ENCODE measurements around the gene EEF1AKMT2. TPM values are rescaled to one million over a fixed set of nuclear protein-coding genes. Genes with fewer than 3 reads are reported as not detected.

The EEF1AKMT2 gene
- total RNA-seq, 2 experiments from 2014 or later: 14.4 to 16.7 TPM

DNA sequence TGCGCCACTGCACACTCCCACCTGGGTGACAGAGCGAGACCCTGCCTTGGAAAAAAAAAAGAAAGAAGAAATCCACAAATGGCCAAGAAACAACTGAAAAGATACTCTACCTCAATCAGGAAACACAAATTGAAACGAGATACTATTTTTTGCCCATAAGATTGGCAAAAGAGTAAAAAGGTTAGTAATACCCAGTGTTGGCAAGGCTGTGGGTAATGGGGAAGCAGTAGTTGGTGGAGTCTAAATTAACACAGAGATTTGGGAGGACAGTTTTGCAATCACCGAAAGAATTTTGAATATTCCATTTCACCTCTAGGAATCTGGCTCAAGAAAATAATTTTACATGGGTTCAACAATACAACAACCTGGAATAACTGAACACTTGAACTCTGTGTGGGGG is 29.8 kb upstream of the EEF1AKMT2 start:
- H3K36me3 Mint-ChIP-seq (ENCODE audit: low read depth): peaks cover 70% of the 10 kb centered on the region
- ChIA-PET POLR2A (no interaction called here), CTCF (no interaction called here)
- Histone ChIP-seq H3K36me3 (ENCODE audit: insufficient read depth, low read length) (peaks cover 36% of the 10 kb centered on the region), H3K4me1 (ENCODE audit: insufficient read depth, low read length) (no peaks in the 10 kb centered on the region), H3K27ac (ENCODE audit: low read depth in 1 of 2, low read length in 2 of 2) (no peak overlapping the region), H3K9me3 (ENCODE audit: control insufficient read depth in 1 of 2, insufficient read depth in 1 of 2, low read length in 2 of 2) (no peaks in the 10 kb centered on the region), H3K4me3 (ENCODE audit: low read length) (no peak overlapping the region), H3K27me3 (ENCODE audit: control insufficient read depth in 1 of 2, insufficient read depth in 2 of 2, low read length in 2 of 2) (no peaks in the 10 kb centered on the region)
- no peaks in the 10 kb centered on the region for H3K27me3 Mint-ChIP-seq
- H3K4me3 Mint-ChIP-seq: no peak overlapping the region
- no peak for ATAC-seq (ENCODE audit: poor library complexity)
- H3K27ac Mint-ChIP-seq: no peak overlapping the region
- H3K4me1 Mint-ChIP-seq (ENCODE audit: low read depth): no peaks in the 10 kb centered on the region
- DNase-seq: no peak
- intact Hi-C loops (cut with DNase I, micrococcal nuclease): loop anchor here in 1 of 2 experiments (10.0 kb wide), 1 partner anchor 827 kb away; no protein-coding TSS in a partner anchor
- TF ChIP-seq, protein P1, sequence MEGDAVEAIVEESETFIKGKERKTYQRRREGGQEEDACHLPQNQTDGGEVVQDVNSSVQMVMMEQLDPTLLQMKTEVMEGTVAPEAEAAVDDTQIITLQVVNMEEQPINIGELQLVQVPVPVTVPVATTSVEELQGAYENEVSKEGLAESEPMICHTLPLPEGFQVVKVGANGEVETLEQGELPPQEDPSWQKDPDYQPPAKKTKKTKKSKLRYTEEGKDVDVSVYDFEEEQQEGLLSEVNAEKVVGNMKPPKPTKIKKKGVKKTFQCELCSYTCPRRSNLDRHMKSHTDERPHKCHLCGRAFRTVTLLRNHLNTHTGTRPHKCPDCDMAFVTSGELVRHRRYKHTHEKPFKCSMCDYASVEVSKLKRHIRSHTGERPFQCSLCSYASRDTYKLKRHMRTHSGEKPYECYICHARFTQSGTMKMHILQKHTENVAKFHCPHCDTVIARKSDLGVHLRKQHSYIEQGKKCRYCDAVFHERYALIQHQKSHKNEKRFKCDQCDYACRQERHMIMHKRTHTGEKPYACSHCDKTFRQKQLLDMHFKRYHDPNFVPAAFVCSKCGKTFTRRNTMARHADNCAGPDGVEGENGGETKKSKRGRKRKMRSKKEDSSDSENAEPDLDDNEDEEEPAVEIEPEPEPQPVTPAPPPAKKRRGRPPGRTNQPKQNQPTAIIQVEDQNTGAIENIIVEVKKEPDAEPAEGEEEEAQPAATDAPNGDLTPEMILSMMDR (IDR thresholded peaks at IDR 0.05): no peak
- H3K9me3 Mint-ChIP-seq: no peaks in the 10 kb centered on the region

- Mint-ChIP-seq H3K27me3 (no peaks in the 10 kb centered on the region), H3K4me1 (ENCODE audit: low read depth) (no peaks in the 10 kb centered on the region), H3K27ac (no peak overlapping the region), H3K36me3 (ENCODE audit: low read depth) (peaks cover 71% of the 10 kb centered on the region), H3K4me3 (no peak overlapping the region), H3K9me3 (no peaks in the 10 kb centered on the region)
- Histone ChIP-seq H3K36me3 (ENCODE audit: insufficient read depth, low read length) (peaks cover 32% of the 10 kb centered on the region), H3K4me3 (ENCODE audit: low read length) (no peak overlapping the region), H3K9me3 (ENCODE audit: control insufficient read depth in 1 of 2, insufficient read depth in 1 of 2, low read length in 2 of 2) (no peaks in the 10 kb centered on the region), H3K27me3 (ENCODE audit: control insufficient read depth in 1 of 2, insufficient read depth in 2 of 2, low read length in 2 of 2) (no peaks in the 10 kb centered on the region), H3K4me1 (ENCODE audit: insufficient read depth, low read length) (no peaks in the 10 kb centered on the region), H3K27ac (ENCODE audit: low read depth in 1 of 2, low read length in 2 of 2) (no peak overlapping the region)
- DNase-seq (no peak), ATAC-seq (ENCODE audit: poor library complexity) (no peak)
- POLR2A ChIA-PET: no interaction called here
- TF ChIP-seq, protein P1 (IDR thresholded peaks at IDR 0.05): no peak
- intact Hi-C loops (cut with DNase I, micrococcal nuclease): loop anchor here in 1 of 2 experiments (10.0 kb wide), 1 partner anchor 825 kb away; no protein-coding TSS in a partner anchor
- CTCF ChIA-PET: no interaction called here
These were observed 28.4 kb upstream of the EEF1AKMT2 start for GRCh38 chr10:124820121-124820520.

DNA sequence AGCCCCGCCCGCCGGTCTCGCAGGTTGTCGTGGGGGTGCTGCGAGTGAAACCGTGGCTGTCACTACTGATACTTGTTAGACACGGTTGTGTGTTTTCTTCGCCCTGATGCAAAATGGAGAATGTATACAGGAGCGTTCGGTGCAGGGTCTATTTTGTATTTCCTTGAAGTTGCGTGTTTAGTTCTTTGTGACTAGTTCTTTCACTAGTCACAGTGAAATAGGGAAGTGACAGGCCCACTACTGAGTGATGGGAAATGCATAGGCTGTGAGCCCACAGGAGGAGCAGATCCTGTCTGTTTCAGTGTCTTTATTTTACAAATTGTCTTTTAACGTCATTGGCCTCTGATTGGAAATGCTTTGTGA is 10.6 kb upstream of the EEF1AKMT2 start:
- ChIA-PET POLR2A (interaction anchor here (0.8 to 3.4 kb wide), 6 partner anchors 10 to 1848 kb away, joined by 3 to 37 read pairs (median 4); partner anchors contain the start of genes C10orf88, EEF1AKMT2 and LHPP), CTCF (interaction anchor here (1.0 kb wide), 1 partner anchor 10 kb away, joined by 4 read pairs; the partner anchor contains the start of gene EEF1AKMT2)
- intact Hi-C loops (cut with DNase I, micrococcal nuclease): loop anchor here in 1 of 2 experiments (10.0 kb wide), 1 partner anchor 1023 kb away; the partner anchor contains the start of genes BCCIP and UROS
- Histone ChIP-seq H3K4me3 (ENCODE audit: low read length) (peak overlapping the region; percentile 95), H3K4me1 (ENCODE audit: insufficient read depth, low read length) (peaks cover 13% of the 10 kb centered on the region), H3K27ac (ENCODE audit: low read depth in 1 of 2, low read length in 2 of 2) (peak overlapping the region; percentile 36 to 72), H3K36me3 (ENCODE audit: insufficient read depth, low read length) (no peaks in the 10 kb centered on the region), H3K27me3 (ENCODE audit: control insufficient read depth in 1 of 2, insufficient read depth in 2 of 2, low read length in 2 of 2) (no peaks in the 10 kb centered on the region), H3K9me3 (ENCODE audit: control insufficient read depth in 1 of 2, insufficient read depth in 1 of 2, low read length in 2 of 2) (no peaks in the 10 kb centered on the region)
- Mint-ChIP-seq H3K27me3 (no peaks in the 10 kb centered on the region), H3K4me1 (ENCODE audit: low read depth) (peaks cover 22% of the 10 kb centered on the region), H3K4me3 (peak overlapping the region; percentile 96), H3K27ac (peak overlapping the region; percentile 86), H3K9me3 (no peaks in the 10 kb centered on the region), H3K36me3 (ENCODE audit: low read depth) (peaks cover 5% of the 10 kb centered on the region)
- ATAC-seq (ENCODE audit: poor library complexity) (no peak), DNase-seq (peak in 3 of 14 experiments; percentile 11 to 53 (median 47))
- TF ChIP-seq, protein P1 (IDR thresholded peaks at IDR 0.05): no peak
